GM18858 (cell line): ENCODE data around the gene TAF12.
"Not testable (repeated sequence)": the region's sequence is repeated elsewhere in the genome, so short reads cannot be mapped to it uniquely, and the experiment has no call there.

ENCODE experiments used
- ATAC-seq: cut with Tn5 transposase; IDR thresholded peaks from one replicate; pipeline ENCODE4 v1.9.1; 2021; ENCODE audit not compliant: unreplicated experiment

TAF12 gene

DNA sequence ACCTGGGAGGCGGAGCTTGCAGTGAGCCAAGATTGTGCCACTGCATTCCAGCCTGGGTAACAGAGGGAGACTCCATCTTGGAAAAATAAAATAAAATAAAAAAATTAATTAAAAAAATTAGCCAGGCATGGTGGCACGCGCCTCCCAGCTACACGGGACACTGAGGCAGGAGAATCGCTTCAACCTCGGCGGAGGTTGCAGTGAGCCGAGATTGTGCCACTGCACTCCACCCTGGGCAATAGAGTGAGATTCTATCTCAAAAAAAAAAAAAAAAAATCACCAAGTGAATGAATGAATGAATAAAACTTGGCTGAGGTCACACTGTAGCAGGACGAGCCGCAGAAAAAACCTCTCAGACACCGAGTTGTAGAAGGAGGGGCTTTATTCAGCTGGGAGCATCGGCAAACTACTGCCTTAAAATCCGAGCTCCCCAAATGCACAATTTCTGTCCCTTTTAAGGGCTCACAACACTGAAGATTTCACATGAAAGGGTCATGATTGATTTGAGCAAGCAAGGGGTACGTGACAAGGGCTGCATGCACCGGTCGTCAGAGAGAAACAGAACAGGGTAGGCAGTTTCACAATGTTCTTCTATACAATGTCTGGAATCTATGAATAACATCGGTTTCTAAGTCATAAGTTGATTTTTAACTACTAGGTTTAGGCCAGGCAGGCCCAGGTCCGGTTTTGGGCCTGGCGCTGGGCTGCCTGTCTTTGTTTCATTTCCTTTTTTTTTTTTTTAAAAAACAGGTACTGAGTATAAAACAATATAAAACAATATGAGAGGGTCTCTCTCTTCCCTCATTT is 56.1 kb downstream of the TAF12 start:
- ATAC-seq, result not testable (repeated sequence)

DNA sequence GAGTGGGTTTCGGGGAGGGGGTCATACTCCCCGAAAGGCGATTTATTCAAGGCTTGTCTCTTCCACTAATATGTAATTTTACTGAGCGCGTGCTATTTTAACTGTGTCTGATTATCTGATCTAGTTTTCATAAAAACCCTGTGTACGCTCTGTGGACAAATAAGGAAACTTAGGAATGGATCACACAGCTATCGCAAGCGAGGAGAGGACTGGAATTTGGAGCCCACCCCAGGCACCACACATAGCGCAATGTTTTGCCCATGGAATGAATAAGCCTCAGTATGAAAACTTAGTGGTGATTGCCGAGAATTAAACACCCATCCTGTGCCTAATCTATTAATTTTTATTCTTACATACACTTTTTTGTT is 60.6 kb downstream of the TAF12 start:
- ATAC-seq, result no peak

DNA sequence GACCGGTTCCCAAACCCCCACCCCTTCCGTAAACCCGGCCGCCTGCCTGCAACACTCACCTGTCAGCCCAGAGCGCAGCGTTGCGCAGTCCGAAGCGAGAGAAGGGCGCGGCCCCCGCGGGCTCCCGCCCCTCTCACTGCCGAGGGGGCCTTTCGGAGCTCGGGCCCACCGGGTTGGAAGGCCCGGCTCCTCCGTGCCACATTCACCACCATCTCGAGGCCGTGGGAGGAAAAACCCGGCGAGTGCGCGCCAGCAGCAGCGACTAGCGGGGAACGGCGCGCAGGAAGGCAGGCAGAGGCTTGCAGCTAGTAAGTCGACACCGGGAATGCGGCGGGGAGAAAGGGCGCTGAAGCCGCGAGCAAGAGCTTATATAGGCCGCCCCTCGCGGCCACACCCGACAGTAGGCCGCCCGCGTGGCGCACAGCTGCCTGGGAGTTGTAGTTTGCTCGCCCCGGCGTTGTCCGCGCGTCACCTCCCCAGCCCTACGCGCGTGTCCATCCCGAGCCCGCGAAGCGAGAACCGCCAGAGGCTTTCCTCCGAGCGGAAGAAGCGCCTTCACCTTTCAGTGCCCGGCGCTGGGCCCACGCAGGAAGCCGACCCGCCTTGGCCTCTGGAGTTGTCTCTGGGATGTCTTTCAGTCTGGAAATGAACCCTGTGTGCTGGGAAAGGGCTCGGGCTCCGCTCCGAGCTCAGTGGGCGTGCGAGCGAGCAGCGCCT is 61.2 kb downstream of the TAF12 start:
- peak; percentile 73 for ATAC-seq

DNA sequence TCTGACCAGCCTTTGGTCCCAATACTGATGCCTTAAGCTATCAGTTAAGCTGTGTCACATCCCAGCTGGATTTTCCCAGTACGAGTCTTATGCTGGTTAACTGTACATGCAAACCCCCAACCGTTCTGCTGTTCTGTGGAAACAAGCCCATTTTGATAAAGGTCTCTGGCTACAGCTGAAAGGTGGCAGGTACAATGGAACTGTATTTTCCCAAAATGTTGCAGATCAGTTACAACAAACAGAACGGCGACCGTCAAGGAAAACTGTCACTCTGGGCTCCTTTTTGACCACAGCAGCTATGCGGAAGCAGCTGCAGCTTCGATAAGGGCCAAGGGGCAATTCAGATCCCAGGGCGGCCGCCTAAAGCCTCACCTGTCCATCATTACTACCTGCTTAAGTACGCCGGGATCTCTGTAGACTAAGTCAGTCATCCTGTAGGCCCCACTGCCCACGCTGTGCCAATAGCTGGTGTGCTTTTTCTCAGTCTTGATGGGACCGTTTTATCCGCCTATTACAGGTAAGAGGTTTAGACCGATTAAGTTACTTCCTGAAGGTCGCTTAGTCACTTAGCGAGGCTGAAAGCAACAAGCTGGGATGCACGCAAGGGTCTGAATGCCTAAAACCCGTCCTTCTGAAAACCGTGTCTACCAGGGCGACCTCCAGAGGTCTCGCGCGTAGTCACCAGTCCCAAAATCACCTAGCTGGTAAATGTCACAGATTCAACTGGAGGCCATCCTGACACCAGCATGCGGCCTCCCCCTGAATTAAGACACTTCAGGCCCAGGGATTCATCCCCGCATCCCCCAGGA is 61.9 kb downstream of the TAF12 start:
- no peak for ATAC-seq

DNA sequence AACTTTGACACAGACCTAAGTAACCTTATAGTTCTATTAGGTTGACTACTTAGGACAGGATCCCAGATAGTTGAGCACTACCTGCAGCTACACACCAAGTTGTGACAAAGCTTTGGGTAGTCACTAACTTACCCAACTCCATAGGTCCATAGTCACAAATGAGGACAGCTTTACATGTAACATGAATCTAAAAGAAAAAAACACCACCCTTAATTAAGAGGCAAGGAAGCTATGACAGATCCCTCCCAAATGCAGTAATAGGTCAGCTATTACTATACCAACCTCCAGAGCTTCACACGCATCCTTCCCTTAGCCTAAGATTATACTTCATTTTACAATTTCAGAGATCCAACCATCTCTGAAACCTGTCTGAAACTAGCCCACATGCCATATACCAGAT is 63.5 kb downstream of the TAF12 start:
- no peak for ATAC-seq

DNA sequence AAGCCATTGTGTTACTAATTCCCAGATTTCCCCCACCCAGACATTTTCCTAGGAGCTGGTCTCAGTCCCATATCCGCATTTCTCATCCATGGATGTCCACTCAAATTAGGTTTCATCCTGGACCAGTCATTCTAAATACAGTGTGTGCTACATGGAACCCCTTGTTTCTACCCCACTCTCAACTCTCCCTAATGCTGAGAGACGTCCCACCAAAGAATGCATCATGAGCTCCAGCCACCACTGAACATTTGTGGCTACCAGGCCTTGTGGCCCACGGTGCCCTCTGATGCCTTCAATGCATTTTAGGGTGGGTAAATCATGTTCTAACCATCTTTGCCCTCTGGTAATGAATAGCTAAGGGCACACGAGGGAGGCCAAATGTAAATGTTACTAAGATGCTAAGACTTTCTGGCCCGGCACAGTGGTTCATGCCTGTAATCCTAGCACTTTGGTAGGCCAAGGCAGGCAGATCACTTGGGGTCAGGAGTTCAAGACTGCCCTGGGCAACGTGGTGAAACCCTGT is 64.1 kb downstream of the TAF12 start:
- no peak for ATAC-seq

DNA sequence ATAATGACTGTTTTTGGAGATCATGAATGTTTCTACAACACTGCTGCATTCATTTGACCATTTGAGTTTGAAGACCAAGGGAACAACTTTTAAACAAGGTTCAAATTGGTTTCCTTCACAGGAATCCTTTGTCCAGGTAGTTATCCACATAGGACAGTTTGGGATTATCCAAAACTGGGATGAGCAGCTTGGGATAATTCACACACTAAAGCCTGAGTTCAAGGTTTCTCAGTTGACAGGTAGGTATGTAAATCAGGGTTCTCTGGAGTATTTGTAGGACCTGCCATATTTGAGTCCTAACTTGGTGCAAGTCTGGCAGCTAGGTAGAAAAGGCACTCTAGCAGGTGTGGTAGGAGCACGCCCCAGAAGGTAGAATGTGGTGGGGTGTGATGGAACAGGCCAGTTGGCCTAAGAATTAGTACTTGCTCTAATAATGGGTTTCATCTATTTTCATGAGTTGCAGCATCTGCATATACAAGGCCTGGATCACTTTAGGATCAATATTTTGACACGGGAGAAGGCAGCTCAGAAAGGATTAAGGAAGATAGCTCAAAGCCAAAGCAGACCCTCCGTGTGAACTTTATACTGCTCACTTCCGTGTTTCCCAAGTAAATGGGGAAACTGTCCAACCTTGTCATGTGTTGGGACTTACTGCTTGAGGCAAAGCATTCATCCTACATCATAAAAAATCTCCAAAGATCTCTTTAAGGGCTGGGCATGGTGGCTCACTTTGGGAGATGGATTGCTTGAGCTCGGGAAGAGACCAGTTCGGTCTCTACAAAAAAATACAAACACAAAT is 64.9 kb downstream of the TAF12 start:
- no peak for ATAC-seq

DNA sequence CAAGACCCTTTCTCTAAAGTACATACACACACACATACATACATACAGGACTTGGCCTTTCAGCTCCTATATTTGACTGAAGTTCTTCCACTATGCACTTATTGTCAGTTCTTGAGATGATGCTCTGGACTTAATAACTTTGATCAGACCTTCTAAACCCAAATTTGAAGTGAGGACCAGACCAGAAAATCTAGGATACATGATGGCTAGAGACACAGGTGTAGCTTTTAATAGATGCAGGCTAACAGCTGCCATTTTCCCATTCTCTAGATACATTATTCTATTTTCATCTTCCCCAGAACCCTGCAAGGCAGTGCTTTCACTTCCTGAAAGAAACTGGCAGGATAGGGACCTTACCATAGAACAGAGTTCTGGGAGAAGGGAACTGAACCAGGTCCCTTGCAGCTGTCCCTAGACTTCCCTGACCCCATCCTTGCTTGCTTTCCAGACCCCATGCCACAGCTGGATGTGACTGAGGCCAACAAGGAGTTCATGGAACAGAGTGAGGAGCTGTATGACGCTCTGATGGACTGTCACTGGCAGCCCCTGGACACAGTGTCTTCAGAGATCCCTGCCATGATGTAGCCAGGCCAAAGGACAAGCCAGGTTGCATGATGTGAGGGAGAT is 65.7 kb downstream of the TAF12 start:
- ATAC-seq, result no peak

DNA sequence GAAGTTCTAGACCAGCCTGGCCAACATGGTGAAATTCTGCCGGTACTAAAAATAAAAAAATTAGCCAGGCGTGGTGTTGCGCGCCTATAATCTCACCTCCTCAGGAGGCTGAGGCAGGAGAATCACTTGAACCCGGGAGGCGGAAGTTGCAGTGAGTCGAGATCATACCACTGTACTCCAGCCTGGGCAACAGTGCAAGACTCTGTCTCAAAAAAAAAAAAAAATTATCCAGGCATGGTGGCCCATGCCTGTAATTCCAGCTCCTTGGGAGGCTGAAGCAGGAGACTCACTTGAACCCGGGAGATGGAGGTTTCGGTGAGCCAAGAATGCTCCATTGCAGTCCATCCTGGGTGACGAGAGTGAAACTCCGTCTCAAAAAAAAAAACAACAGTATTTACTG is 69.3 kb downstream of the TAF12 start:
- no peak for ATAC-seq

DNA sequence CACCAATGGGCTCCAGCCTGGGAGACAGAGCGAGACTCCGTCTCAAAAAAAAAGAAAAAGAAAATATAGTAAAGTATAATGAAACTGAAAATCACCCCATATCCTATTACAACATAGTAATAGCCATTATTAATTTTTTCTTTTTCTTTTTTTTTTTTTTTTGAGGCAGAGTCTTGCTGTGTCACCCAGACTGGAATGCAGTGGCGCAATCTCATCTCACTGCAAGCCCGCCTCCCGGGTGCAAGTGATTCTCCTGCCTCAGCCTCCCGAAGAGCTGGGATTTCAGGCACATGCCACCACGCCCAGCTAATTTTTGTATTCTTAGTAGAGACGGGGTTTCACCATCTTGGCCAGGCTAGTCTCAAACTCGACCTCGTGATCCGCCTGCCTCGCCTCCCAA is 70.0 kb downstream of the TAF12 start:
- ATAC-seq, result not testable (repeated sequence)

DNA sequence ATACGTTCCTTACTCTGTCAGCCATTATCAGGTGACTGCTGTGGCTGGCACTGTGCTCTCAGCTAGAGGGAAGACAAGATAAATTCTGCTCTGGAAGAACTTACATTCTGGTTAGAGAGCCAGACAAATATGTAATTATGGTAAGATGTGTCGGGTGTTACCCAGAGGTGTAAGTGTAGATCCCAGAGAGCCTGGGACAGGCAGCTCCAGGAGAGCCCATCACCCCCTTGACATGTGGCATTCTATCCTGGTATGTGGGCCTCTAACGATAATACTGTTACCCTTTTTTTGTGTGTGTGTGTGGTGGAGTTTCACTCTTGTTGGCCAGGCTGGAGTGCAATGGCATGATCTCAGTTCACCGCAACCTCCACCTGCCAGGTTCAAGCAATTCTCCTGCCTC is 71.0 kb downstream of the TAF12 start:
- ATAC-seq, result no peak

DNA sequence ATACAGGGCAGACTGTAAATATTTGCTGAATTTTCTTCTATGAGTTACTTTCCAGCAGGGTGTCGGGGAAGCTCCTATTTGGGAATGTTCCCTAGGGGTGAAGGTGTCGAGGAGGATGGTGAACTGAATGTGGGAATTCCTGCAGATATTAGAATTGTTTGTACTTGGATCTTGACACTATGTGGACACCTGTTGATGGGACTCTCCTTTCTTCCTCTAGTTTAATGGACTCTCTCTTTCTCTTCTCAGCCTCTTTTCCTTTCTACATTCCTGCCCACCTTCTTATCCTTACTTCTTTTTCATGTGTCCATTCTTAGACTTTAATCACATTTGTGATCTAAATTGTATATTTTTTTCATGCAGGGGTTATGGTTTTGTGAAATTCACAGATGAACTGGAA is 75.9 kb downstream of the TAF12 start:
- ATAC-seq, result no peak

DNA sequence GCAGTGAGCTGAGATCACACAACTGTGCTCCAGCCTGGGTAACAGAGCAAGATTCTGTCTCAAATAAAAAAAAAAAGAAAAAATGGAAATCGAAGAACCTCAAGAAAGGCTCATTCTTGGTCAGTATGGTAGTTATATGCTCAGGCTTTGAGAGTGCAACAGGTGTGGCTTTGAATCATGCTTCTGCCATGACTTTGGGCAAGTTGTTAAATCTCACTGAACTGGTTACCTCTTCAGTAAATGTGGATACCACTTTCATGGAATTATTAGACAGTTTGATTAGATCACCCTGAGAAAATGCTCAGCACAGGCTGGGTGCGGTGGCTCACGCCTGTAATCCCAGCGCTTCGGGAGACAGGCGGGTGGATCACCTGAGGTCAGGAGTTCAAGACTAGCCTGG is 77.1 kb downstream of the TAF12 start:
- ATAC-seq, result no peak

DNA sequence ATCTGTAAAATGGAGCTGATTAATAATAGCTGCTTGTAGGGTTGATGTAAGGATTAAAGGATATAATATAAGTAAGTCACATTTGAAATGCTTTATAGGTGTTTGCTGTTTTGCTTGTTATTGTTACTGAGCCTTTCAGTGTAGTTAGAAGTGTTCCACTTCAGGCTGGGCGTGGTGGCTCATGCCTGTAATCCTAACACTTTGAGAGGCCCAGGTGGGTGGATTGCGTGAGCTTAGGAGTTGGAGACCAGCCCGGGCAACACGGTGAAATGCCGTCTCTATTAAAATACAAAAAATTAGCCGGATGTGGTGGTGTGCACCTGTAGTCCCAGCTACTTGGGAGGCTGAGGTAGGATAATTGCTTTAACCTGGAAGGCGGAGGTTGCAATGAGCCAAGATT is 77.8 kb downstream of the TAF12 start:
- ATAC-seq, result no peak

DNA sequence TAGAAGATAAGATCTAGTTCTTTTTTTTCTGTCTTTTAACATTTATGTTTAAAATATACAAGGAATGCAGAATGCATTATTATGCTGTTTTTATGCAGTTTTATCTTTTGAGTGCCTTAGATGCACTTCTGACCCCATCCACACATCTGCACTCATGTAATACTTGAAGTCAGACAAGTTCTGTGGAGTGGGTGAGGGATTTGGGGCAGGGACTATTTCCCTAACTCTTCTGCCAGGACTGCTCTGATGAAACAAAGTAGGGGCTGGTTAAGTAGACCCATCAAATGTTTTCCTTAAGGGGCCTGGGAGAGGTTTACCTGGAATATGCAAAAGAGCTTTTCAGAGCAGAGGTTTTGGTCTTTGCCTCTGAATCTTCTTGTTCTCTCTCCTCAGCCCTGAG is 78.6 kb downstream of the TAF12 start:
- no peak for ATAC-seq

DNA sequence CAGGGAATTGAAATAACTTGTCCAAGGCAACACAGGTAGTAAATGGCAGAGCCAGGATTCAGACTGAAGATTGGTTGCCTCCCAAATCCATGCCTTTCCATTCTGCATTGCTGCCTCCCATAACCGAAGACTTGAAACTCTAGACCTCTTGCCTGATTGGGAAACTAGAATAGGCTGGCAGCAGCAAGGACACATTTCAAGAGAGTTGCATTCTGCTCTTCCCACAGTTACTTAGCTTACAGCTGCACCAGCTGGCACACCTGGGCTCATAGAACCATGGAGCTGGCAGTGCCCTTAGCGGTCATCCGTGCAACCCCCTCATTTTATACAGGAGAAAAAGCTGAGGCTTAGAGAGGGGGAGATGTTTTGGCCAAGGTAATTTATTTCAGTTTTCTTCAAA is 82.0 kb downstream of the TAF12 start:
- no peak for ATAC-seq
